Right cardiac atrium (tissue), 5 donors: ENCODE results near the gene PCDHAC1. TPM values are rescaled to one million over a fixed set of nuclear protein-coding genes. Genes with fewer than 3 reads are reported as not detected.
A peak's percentile ranks its signal among the peaks of the same experiment; 100 is the strongest.

ENCODE experiments used
- ATAC-seq, 2 donors: fragments of 200-7000 bp; cut with Tn5 transposase; one replicate each; pipeline versions ENCODE4 v1.8.0 to v1.9.1; 2020; ENCODE audit warnings: moderate library complexity in 2 of 2, mild to moderate bottlenecking in 1 of 2
- DNase-seq, 3 donors: peaks; one replicate each; pipeline ENCODE4 v3.0.0-alpha.2; 2020
- H3K27ac ChIP-seq: one replicate; pipeline ENCODE4 v1.5.1; 2013; ENCODE audit warnings: mild to moderate bottlenecking, low read length, control low read depth, moderate library complexity
- H3K27me3 ChIP-seq: one replicate; pipeline ENCODE4 v1.6.1; 2013; ENCODE audit not compliant: control insufficient read depth, insufficient read depth
- H3K4me1 ChIP-seq: one replicate; pipeline ENCODE4 v1.6.1; 2013; ENCODE audit warnings: low read length; ENCODE audit not compliant: control insufficient read depth, insufficient read depth
- H3K4me3 ChIP-seq: one replicate; pipeline ENCODE4 v1.5.1; 2013; ENCODE audit warnings: low read length, control low read depth
- H3K9me3 ChIP-seq: one replicate; pipeline ENCODE4 v1.6.1; 2013; ENCODE audit warnings: low read length; ENCODE audit not compliant: control insufficient read depth
- WGBS: extraction: QIAGEN DNeasy Blood & Tissue Kit; methylation state at CpG from one replicate; pipeline ENCODE4 v1.1.7; 2013; 5-methylcytosine and 5-hydroxymethylcytosine counted together
- intact Hi-C, 4 donors: fragments of 100-400 bp; cut with DNase I; formaldehyde crosslinking; loops; one replicate each; pipeline versions ENCODE4 v1.11.0 to v1.14.0; 2022 to 2023
- polyA plus RNA-seq: library from polyadenylated mRNA; stranded (reverse); fragments of 200-250 nt; gene quantifications from one replicate; pipeline ENCODE4 v1.2.3, GENCODE V29; 2013
- total RNA-seq, 4 donors: library from RNA; stranded (reverse); fragmentation: NEBNext Ultra II Directional; extraction: Animal tissue kit (Norgen Biotek cat#: 25700); gene quantifications; one replicate each; pipeline ENCODE4 v1.2.1, GENCODE V29; 2021
- donor health status: healthy with polysubstance abuse.
- donor health status: DM: no; HTN: yes; CAD: no.
- donor health status: DM: no; HTN: no; CAD: no.
- donor health status: DM: no; HTN: yes; CAD: no; lungs with severe emphysema.
- donor health status: DM: yes; HTN: yes; CAD: no.

Gene PCDHAC1
- total and polyA plus RNA-seq, 5 donors: 0.09 to 0.23 (median 0.11) TPM; not detected in 1

- H3K4me1 ChIP-seq: no peaks in the 10 kb centered on the region
- no peaks in the 10 kb centered on the region for H3K9me3 ChIP-seq
- H3K27ac ChIP-seq: no peak overlapping the region
- intact Hi-C loops: no loop called here
- no peak overlapping the region for H3K4me3 ChIP-seq
- H3K27me3 ChIP-seq: no peaks in the 10 kb centered on the region
- ATAC-seq (no peak), DNase-seq (no peak)
Observed at GRCh38 chr5:140973550-140973949, 47.5 kb downstream of the PCDHAC1 start.

- Histone ChIP-seq H3K4me1 (no peaks in the 10 kb centered on the region), H3K27ac (no peak overlapping the region), H3K4me3 (no peak overlapping the region), H3K9me3 (no peaks in the 10 kb centered on the region), H3K27me3 (no peaks in the 10 kb centered on the region)
- no peak for DNase-seq
- 53% methylated on average over 3 of the region's 3 CpGs for WGBS
- no peak for ATAC-seq
- intact Hi-C loops: no loop called here
Observed at GRCh38 chr5:140977003-140977402, 50.9 kb downstream of the PCDHAC1 start.

GRCh38 chr5:140978260-140978659, 52.2 kb downstream of the PCDHAC1 start:
- H3K27ac ChIP-seq: no peak overlapping the region
- H3K9me3 ChIP-seq: no peaks in the 10 kb centered on the region
- no peaks in the 10 kb centered on the region for H3K4me1 ChIP-seq
- no peak overlapping the region for H3K4me3 ChIP-seq
- no peaks in the 10 kb centered on the region for H3K27me3 ChIP-seq
- intact Hi-C loops: no loop called here
- DNase-seq (no peak), ATAC-seq (peak; percentile 42 to 71)
- 42% methylated on average over 2 of the region's 2 CpGs for WGBS

- ATAC-seq: no peak
- H3K4me3 ChIP-seq: no peak overlapping the region
- H3K27ac ChIP-seq: no peak overlapping the region
- intact Hi-C loops: no loop called here
- 95% methylated on average over 1 of the region's 1 CpG for WGBS
- no peaks in the 10 kb centered on the region for H3K27me3 ChIP-seq
- H3K9me3 ChIP-seq: no peaks in the 10 kb centered on the region
- no peaks in the 10 kb centered on the region for H3K4me1 ChIP-seq
- DNase-seq: no peak
Observed at GRCh38 chr5:140978983-140979382, 52.9 kb downstream of the PCDHAC1 start.

Other genes with a start within 250 kb of the PCDHAC1 start
- 10 to 100 TPM; 42.9 to 49.6 (median 45.7) TPM for gene HARS1, start 234.9 kb upstream of the PCDHAC1 start, total RNA-seq
- gene HARS1, start 234.9 kb upstream of the PCDHAC1 start, polyA plus RNA-seq: 44.5 TPM
- 10 to 100 TPM; 16.5 to 24.7 (median 21.6) TPM for gene HARS2, start 234.8 kb upstream of the PCDHAC1 start, total RNA-seq
- gene HARS2, start 234.8 kb upstream of the PCDHAC1 start, polyA plus RNA-seq: 17.0 TPM
- 10 to 100 TPM; 31.3 to 36.3 (median 33.7) TPM for gene ZMAT2, start 225.9 kb upstream of the PCDHAC1 start, total RNA-seq
- 52.2 TPM for gene ZMAT2, start 225.9 kb upstream of the PCDHAC1 start, polyA plus RNA-seq
- gene PCDHA1, start 140.2 kb upstream of the PCDHAC1 start, total RNA-seq: not detected
- gene PCDHA1, start 140.2 kb upstream of the PCDHAC1 start, polyA plus RNA-seq: not detected
- gene PCDHA2, start 131.4 kb upstream of the PCDHAC1 start, total RNA-seq: under 1 TPM in 1 of 4 donors, not detected in 3; 0.08 TPM
- gene PCDHA2, start 131.4 kb upstream of the PCDHAC1 start, polyA plus RNA-seq: not detected
- gene PCDHA3, start 125.2 kb upstream of the PCDHAC1 start, total RNA-seq: under 1 TPM; 0.20 to 0.40 (median 0.27) TPM
- gene PCDHA3, start 125.2 kb upstream of the PCDHAC1 start, polyA plus RNA-seq: 0.07 TPM
- under 1 TPM in 3 of 4 donors, not detected in 1; 0.14 to 0.21 (median 0.14) TPM for gene PCDHA4, start 119.2 kb upstream of the PCDHAC1 start, total RNA-seq
- 0.02 TPM for gene PCDHA4, start 119.2 kb upstream of the PCDHAC1 start, polyA plus RNA-seq
- under 1 TPM in 2 of 4 donors, not detected in 2; 0.06 to 0.09 TPM for gene PCDHA5, start 104.7 kb upstream of the PCDHAC1 start, total RNA-seq
- gene PCDHA5, start 104.7 kb upstream of the PCDHAC1 start, polyA plus RNA-seq: 0.02 TPM
- gene PCDHA6, start 98.3 kb upstream of the PCDHAC1 start, total RNA-seq: under 1 TPM in 3 of 4 donors, not detected in 1; 0.08 to 0.20 (median 0.14) TPM
- 0.07 TPM for gene PCDHA6, start 98.3 kb upstream of the PCDHAC1 start, polyA plus RNA-seq
- under 1 TPM in 2 of 4 donors, not detected in 2; 0.12 to 0.14 TPM for gene PCDHA7, start 92.0 kb upstream of the PCDHAC1 start, total RNA-seq
- gene PCDHA7, start 92.0 kb upstream of the PCDHAC1 start, polyA plus RNA-seq: 0.02 TPM
- gene PCDHA8, start 85.1 kb upstream of the PCDHAC1 start, total RNA-seq: under 1 TPM in 2 of 4 donors, not detected in 2; 0.06 TPM
- not detected for gene PCDHA8, start 85.1 kb upstream of the PCDHAC1 start, polyA plus RNA-seq
- under 1 TPM in 1 of 4 donors, not detected in 3; 0.03 TPM for gene PCDHA9, start 77.9 kb upstream of the PCDHAC1 start, total RNA-seq
- gene PCDHA9, start 77.9 kb upstream of the PCDHAC1 start, polyA plus RNA-seq: not detected
- under 1 TPM; 0.06 to 0.59 (median 0.39) TPM for gene PCDHA10, start 70.4 kb upstream of the PCDHAC1 start, total RNA-seq
- 0.02 TPM for gene PCDHA10, start 70.4 kb upstream of the PCDHAC1 start, polyA plus RNA-seq
- under 1 TPM in 3 of 4 donors, not detected in 1; 0.06 to 0.42 (median 0.12) TPM for gene PCDHA11, start 57.3 kb upstream of the PCDHAC1 start, total RNA-seq
- not detected for gene PCDHA11, start 57.3 kb upstream of the PCDHAC1 start, polyA plus RNA-seq
- gene PCDHA12, start 51.0 kb upstream of the PCDHAC1 start, total RNA-seq: under 1 TPM in 2 of 4 donors, not detected in 2; 0.20 to 0.31 TPM
- 0.02 TPM for gene PCDHA12, start 51.0 kb upstream of the PCDHAC1 start, polyA plus RNA-seq
- gene PCDHA13, start 44.2 kb upstream of the PCDHAC1 start, total RNA-seq: under 1 TPM in 1 of 4 donors, not detected in 3; 0.09 TPM
- gene PCDHA13, start 44.2 kb upstream of the PCDHAC1 start, polyA plus RNA-seq: 0.05 TPM
- 1 to 10 TPM in 1 of 4 donors, under 1 TPM in 3; 0.44 to 1.1 (median 0.54) TPM for gene PCDHAC2, start 40.2 kb downstream of the PCDHAC1 start, total RNA-seq
- gene PCDHAC2, start 40.2 kb downstream of the PCDHAC1 start, polyA plus RNA-seq: 0.02 TPM
- gene PCDHB1, start 125.1 kb downstream of the PCDHAC1 start, total RNA-seq: not detected
- not detected for gene PCDHB1, start 125.1 kb downstream of the PCDHAC1 start, polyA plus RNA-seq
- 1 to 10 TPM; 1.4 to 1.9 (median 1.5) TPM for gene PCDHB2, start 168.3 kb downstream of the PCDHAC1 start, total RNA-seq
- 0.59 TPM for gene PCDHB2, start 168.3 kb downstream of the PCDHAC1 start, polyA plus RNA-seq
- 1 to 10 TPM in 3 of 4 donors, under 1 TPM in 1; 0.94 to 1.7 (median 1.4) TPM for gene PCDHB3, start 174.2 kb downstream of the PCDHAC1 start, total RNA-seq
- gene PCDHB3, start 174.2 kb downstream of the PCDHAC1 start, polyA plus RNA-seq: 0.61 TPM
- 1 to 10 TPM; 2.6 to 3.6 (median 3.1) TPM for gene PCDHB4, start 195.5 kb downstream of the PCDHAC1 start, total RNA-seq
- gene PCDHB4, start 195.5 kb downstream of the PCDHAC1 start, polyA plus RNA-seq: 1.3 TPM
- gene PCDHB5, start 208.9 kb downstream of the PCDHAC1 start, total RNA-seq: 1 to 10 TPM; 2.5 to 3.1 (median 2.7) TPM
- gene PCDHB5, start 208.9 kb downstream of the PCDHAC1 start, polyA plus RNA-seq: 1.3 TPM
- under 1 TPM; 0.42 to 0.76 (median 0.58) TPM for gene PCDHB6, start 223.8 kb downstream of the PCDHAC1 start, total RNA-seq
- 0.34 TPM for gene PCDHB6, start 223.8 kb downstream of the PCDHAC1 start, polyA plus RNA-seq
- 1 to 10 TPM in 3 of 4 donors, under 1 TPM in 1; 0.79 to 1.7 (median 1.6) TPM for gene PCDHB7, start 246.3 kb downstream of the PCDHAC1 start, total RNA-seq
- 0.57 TPM for gene PCDHB7, start 246.3 kb downstream of the PCDHAC1 start, polyA plus RNA-seq